NCI-H2107 treated with DMSO at 0.1 percent for 48 hours (cell line): ENCODE results near the gene RBFOX1.

Source experiments
- DNase-seq: peaks from one replicate; lab custom pipeline; 2025; ENCODE audit not compliant: unreplicated experiment; lab: John Stamatoyannopoulos, UW

The RBFOX1 gene

DNA sequence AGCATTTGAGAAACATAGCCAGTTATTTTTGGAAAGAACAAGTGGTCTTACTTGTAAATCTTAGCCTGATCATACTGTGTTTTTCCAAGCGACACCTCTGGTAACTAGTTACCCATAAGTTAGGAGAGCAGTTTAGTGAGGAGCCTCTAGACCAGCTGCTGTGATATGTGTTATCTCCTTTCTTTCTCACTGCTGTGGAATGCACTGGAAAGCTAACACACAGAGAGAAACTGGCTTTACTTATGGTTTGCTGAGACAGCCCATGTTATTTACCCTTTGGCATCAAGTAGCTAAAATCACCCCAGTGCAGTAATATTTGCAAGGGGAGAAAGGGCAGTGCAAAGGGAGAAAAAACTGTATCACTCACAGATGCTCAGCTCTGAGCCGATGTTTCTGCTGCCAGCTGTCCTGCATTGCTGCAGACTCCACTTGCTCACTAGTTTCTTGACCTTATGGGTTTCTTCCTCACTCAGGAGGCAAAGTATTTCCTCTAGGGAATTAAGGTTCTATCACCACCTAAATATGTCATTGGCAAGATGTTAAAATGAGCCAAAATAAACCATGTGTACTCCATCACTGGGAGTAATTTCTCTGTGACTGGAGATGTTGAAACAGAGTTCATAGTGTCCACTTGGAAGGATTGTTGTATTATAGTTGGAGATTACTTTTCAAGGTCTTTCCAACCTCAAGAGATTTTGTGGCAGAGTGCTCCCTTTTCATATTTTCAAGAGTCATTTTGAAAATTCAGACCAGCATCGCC, 2.3 kb downstream of the RBFOX1 start:
- DNase-seq: no peak

GRCh38 chr16:7335991-7336634, 3.5 kb downstream of the RBFOX1 start:
- no peak for DNase-seq

DNA sequence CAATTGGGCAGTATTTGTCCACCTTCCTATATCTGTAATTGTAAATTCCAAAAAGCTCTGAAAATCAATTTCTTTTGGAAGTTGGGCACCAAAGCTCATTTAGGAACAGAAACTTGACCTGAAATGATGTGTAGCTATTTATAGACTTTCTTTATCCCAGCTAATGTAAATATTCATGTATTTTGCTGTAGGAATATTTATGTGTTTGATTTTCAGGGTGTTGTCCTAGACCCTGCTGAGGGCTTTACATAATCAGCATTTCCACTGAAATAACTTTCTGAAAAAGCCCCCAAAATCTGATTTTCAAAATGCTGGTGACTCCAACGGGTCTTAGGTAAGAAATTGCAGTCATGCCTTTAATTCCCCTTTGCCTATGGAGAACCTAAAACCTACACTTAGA, 4.1 kb downstream of the RBFOX1 start:
- no peak for DNase-seq

- DNase-seq: no peak
Measured at GRCh38 chr16:7338826-7339225, 6.2 kb downstream of the RBFOX1 start.

DNA sequence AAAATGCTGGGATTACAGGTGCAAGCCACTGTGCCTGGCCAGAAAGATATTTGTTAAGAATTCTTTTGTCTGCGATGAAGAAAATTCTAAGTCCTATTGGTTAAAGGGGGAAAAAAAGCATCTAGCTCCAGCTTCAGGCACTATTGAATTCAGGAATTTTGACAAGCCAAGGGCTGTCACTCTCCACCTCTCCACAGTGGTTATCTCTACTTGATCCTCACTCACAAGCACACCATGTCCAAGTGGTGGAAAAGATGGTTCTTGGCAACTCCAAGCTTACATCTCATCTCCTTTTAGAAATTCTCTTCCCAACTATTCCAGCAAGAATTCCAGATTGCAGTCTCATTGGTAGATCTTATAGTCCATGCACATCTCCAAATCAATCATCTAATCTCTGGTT, 7.1 kb downstream of the RBFOX1 start:
- no peak for DNase-seq

DNA sequence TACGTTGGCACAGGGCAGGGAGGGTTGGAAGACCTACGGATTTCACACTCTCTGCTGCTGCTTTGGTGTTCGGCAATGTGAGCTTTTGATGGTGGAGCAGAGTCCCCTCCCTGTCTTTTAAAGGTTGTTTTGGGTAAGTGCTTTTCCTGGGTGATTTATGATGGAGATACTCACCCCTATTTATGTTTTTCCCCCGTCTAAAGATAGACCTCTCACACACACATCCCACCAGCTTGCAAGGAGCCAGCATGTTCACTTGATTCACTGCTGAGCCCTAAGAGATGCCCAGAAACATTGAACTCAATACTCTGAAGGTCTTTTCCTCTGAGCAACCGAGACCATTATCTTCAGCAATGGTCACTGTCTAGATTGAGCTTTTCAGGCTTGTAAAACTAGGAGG, 8.3 kb downstream of the RBFOX1 start:
- no peak for DNase-seq

DNA sequence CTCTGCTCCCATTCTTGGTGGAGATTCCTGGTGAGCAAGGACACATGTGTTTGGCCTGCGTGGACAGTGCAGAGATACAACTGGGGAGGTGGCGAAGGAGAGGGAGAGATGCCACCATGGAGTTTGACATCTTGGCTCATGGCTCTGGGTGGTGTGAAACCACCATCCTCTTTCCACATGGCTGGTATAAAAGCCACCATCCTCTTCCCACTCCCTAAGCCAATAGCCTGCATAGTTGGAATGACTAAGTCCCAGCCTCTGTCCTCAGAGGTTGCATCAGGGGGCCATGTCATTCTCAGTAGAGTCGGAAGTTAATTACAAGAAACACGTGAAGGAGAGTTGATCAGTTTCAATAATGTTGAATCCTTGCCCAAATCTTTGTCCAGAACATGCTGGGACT, 10.0 kb downstream of the RBFOX1 start:
- DNase-seq: no peak

DNA sequence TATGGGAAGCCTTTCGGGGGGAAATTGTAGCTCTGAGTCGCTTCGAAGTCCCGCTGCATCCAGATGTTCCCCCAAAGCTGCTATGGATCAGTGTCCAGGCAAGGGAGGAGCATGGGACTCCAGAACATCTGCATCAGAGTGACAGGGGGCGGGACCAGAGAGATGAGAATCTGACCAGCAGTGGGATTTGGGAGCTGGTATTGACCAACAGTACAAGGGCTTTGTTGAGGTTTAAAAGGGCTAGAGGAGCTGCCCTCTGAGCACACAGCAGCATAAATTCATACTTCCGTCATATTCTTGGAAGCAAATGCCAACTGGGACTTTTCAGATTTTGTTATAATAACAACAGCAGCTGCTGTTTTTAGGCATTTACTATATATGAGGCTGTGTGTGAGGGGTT, 10.6 kb downstream of the RBFOX1 start:
- DNase-seq: no peak

DNA sequence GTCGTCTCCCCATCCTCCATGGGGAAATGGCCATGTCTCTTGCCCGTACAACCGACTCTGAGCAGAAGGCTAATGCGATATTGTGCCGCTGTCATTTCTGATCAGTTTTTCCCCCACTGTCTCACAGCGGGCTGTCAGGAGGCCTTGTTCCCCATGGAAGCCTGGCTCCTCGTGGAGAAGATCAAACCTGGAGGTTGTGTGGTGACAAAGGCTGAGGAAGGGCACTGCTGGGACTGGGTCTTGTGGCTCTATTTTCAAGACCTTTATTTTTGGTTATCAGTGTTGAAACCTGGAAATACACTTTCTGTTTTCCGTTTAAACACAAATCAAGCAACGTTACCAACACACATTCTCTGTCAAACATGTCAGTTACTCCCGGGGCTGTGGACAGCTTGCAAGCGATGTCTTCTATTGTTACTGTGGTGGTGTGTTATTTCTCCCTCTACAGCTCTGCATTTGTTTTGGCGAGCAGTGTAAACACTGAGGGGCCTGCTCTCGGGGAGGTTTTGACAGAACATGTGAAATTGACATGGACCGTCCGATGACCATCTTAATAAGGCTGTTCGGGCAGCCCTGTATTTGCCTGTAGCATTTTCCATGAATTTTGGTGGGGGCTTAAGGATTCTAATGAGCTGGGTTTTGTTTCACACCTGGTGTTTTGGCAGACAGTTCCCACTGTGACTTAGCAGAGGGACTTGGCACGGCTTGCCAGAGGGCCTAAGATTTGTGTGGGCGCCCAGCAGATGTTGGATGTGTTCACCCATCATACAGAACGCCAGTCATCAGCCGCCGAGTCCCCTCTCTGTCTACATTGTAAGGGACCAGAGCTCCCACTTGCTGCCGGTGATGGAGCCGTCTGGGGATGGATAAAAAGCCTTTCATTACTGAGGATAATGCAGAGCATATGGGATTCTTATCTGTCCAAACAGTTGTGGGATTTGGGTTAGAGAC, 12.5 kb downstream of the RBFOX1 start:
- DNase-seq: no peak

- no peak for DNase-seq
Measured at GRCh38 chr16:7350806-7351205, 18.2 kb downstream of the RBFOX1 start.

GRCh38 chr16:7351610-7352510, 19.2 kb downstream of the RBFOX1 start:
- no peak for DNase-seq

- no peak for DNase-seq
Measured at GRCh38 chr16:7355758-7356157, 23.1 kb downstream of the RBFOX1 start.

- DNase-seq: no peak
Measured at GRCh38 chr16:7361416-7362129, 28.9 kb downstream of the RBFOX1 start.

GRCh38 chr16:7362231-7362630, 29.6 kb downstream of the RBFOX1 start:
- DNase-seq: no peak

GRCh38 chr16:7363422-7364417, 31.1 kb downstream of the RBFOX1 start:
- DNase-seq: no peak

- no peak for DNase-seq
Measured at GRCh38 chr16:7366041-7366440, 33.4 kb downstream of the RBFOX1 start.

- DNase-seq: no peak
Measured at GRCh38 chr16:7366993-7367880, 34.6 kb downstream of the RBFOX1 start.

GRCh38 chr16:7369204-7369603, 36.6 kb downstream of the RBFOX1 start:
- no peak for DNase-seq
